ENCODE data around the gene LMX1B.
"Not testable (repeated sequence)": the region's sequence is repeated elsewhere in the genome, so short reads cannot be mapped to it uniquely, and the experiment has no call there.

Gene LMX1B

GRCh38 chr9:126704892-126705766 lies 91.4 kb downstream of the LMX1B start:
- in situ Hi-C loops (cut with HindIII; ENCODE audit: low sequenced_read_pairs) = no loop called here

- in situ Hi-C loops (cut with HindIII; ENCODE audit: low sequenced_read_pairs) = no loop called here
Measured at GRCh38 chr9:126705767-126706697, 92.3 kb downstream of the LMX1B start.

GRCh38 chr9:126706698-126707053 lies 92.9 kb downstream of the LMX1B start:
- in situ Hi-C loops (cut with HindIII; ENCODE audit: low sequenced_read_pairs) = no loop called here

- in situ Hi-C loops (cut with HindIII; ENCODE audit: low sequenced_read_pairs) = no loop called here
Measured at GRCh38 chr9:126707083-126707482, 93.4 kb downstream of the LMX1B start.

- in situ Hi-C loops (cut with HindIII; ENCODE audit: low sequenced_read_pairs) = not testable (repeated sequence)
Measured at GRCh38 chr9:126707712-126708111, 94.0 kb downstream of the LMX1B start.

GRCh38 chr9:126708178-126708577 lies 94.5 kb downstream of the LMX1B start:
- in situ Hi-C loops (cut with HindIII; ENCODE audit: low sequenced_read_pairs) = no loop called here

GRCh38 chr9:126709241-126709640 lies 95.5 kb downstream of the LMX1B start:
- in situ Hi-C loops (cut with HindIII; ENCODE audit: low sequenced_read_pairs) = no loop called here

- in situ Hi-C loops (cut with HindIII; ENCODE audit: low sequenced_read_pairs) = no loop called here
Measured at GRCh38 chr9:126715382-126715781, 101.7 kb downstream of the LMX1B start.

GRCh38 chr9:126717441-126717840 lies 103.7 kb downstream of the LMX1B start:
- in situ Hi-C loops (cut with HindIII; ENCODE audit: low sequenced_read_pairs) = not testable (repeated sequence)

GRCh38 chr9:126719618-126720031 lies 105.9 kb downstream of the LMX1B start:
- in situ Hi-C loops (cut with HindIII; ENCODE audit: low sequenced_read_pairs) = no loop called here

- in situ Hi-C loops (cut with HindIII; ENCODE audit: low sequenced_read_pairs) = no loop called here
Measured at GRCh38 chr9:126720036-126720435, 106.3 kb downstream of the LMX1B start.

- in situ Hi-C loops (cut with HindIII; ENCODE audit: low sequenced_read_pairs) = no loop called here
Measured at GRCh38 chr9:126720661-126721563, 107.2 kb downstream of the LMX1B start.

GRCh38 chr9:126721564-126721981 lies 107.8 kb downstream of the LMX1B start:
- in situ Hi-C loops (cut with HindIII; ENCODE audit: low sequenced_read_pairs) = no loop called here

- in situ Hi-C loops (cut with HindIII; ENCODE audit: low sequenced_read_pairs) = no loop called here
Measured at GRCh38 chr9:126722252-126722921, 108.7 kb downstream of the LMX1B start.

- in situ Hi-C loops (cut with HindIII; ENCODE audit: low sequenced_read_pairs) = no loop called here
Measured at GRCh38 chr9:126722922-126723806, 109.4 kb downstream of the LMX1B start.

- in situ Hi-C loops (cut with HindIII; ENCODE audit: low sequenced_read_pairs) = no loop called here
Measured at GRCh38 chr9:126723807-126724172, 110.1 kb downstream of the LMX1B start.

GRCh38 chr9:126724226-126724625 lies 110.5 kb downstream of the LMX1B start:
- in situ Hi-C loops (cut with HindIII; ENCODE audit: low sequenced_read_pairs) = no loop called here

GRCh38 chr9:126725485-126725884 lies 111.8 kb downstream of the LMX1B start:
- in situ Hi-C loops (cut with HindIII; ENCODE audit: low sequenced_read_pairs) = not testable (repeated sequence)

- in situ Hi-C loops (cut with HindIII; ENCODE audit: low sequenced_read_pairs) = not testable (repeated sequence)
Measured at GRCh38 chr9:126728210-126728609, 114.5 kb downstream of the LMX1B start.
